ENCODE measurements around the gene SHD.
"Not testable (repeated sequence)": the region's sequence is repeated elsewhere in the genome, so short reads cannot be mapped to it uniquely, and the experiment has no call there.

SHD gene, protein sequence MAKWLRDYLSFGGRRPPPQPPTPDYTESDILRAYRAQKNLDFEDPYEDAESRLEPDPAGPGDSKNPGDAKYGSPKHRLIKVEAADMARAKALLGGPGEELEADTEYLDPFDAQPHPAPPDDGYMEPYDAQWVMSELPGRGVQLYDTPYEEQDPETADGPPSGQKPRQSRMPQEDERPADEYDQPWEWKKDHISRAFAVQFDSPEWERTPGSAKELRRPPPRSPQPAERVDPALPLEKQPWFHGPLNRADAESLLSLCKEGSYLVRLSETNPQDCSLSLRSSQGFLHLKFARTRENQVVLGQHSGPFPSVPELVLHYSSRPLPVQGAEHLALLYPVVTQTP

DNA sequence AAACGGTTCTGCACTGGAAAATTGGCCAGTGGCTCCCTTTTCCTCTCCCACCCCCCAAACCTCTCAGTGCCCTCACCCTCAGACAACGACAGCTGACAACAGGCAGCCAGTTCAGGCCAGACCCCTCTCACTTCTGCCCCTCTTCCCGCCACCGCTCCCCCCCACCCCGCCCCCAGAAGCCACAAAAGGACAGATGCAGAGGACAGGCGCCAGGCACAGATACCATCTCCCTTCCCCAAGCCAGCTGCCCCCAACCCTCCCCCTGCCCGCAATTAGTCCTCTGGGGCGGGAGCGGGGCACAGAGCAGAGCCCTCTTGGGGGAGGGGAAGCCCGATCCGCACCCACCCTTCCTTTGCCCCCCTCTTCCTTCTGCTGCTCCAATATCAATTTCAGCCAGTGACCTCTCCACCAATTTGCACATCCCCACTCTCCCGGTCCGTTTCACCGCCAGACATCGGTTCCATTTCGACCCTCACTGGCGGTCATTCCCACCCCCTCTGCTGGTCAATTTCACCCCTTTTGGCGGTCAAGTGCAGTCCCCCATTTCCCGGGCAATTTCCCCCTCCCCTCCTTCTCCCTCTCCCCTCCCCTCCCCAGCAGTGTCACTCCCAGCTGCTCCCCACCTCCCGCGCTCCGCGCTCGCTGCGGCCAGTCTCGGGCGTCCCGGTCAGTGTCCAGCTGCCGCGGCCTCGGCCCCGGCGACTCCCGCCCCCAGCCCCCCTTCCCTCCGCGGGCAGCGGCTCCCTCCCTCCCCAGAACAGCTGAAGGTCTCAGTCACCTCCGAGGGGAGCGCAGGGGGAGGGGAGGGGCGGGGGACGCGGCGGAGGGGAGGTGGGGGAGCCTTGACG is at the start of gene SHD:
Gene SHD (plus strand): TSS at position 848 of the 848 bp plus-strand sequence. CDS start 798 bp downstream, outside the sequence.
- DNase-seq: no peak

DNA sequence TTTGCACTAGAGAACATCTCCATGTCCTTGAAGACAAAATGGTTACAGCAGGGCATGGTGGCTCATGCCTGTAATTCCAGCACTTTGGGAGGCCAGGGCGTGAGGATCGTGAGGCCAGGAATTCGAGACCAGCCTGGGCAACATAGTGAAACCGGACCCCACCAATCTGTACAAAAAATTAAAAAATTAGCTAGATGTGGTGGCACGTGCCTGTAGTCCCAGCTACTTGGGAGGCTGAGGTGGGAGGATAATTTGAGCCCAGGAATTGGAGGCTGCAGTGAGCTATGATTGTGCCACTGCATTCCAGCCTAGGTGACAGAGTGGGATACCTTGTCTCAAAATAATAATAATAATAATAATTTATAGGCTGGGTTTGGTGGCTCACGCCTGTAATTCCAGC is 48.8 kb upstream of the SHD start:
- not testable (repeated sequence) for DNase-seq

DNA sequence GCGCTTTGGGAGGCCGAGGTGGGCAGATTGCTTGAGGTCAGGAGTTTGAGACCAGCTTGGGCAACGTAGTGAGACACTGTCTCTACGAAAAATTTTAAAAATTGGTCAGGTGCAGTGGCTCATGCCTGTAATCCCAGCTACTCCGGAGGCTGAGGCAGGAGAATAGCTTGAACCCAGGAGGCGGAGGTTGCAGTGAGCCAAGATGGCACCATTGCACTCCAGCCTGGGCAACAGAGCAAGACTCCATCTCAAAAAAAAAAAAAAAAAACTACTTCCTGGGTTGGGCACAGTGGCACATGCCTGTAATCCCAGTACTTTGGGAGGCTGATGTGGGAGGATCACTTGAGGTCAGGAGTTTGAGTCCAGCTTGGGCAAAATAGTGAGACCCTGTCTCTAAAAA is 47.5 kb upstream of the SHD start:
- not testable (repeated sequence) for DNase-seq

DNA sequence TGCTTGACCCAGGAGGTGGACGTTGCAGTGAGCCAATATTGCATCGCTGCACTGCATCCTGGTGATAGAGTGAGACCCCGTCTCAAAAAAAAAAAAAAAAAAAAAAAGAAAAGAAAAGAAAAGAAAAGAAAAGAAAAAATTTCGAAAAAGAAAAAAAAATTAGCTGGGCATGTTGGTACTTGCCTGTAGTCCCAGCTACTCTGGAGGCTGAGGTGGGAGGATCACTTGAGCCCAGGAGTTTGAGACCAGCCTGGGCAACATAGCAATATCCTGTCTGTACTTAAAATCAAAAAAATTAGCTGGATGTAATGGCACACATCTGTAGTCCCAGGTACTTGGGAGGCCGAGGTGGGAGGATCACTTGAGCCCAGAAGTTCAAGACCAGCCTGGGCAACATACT is 46.9 kb upstream of the SHD start:
- DNase-seq: not testable (repeated sequence)

DNA sequence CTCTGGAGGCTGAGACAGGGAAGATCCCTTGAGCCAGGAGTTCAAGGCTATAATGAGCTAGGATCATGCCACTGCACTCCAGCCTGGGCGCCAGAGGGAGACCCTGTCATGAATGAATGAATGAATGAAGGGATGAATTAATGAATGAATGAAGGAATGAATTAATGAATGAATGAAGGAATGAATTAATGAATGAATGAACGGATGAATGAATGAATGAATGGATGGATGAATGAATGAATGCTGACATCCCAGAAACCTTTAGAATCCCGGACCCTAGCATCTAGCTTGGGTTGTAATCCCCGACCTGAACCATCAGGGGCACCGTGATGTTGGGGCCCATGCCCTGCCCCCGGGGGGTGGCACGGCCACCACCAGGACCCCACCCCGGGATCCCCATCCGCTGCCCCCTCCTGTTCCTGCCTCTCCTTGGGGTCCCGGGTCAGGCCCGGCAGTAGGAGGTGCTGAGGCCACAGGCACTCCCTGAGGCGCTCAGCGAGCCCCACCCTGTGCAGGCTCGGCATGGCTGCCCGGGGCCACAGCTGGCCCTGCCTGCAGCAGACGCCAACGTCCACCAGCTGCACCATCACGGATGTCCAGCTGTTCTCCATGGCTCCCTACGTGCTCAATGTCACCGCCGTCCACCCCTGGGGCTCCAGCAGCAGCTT is 46.3 kb upstream of the SHD start:
- no peak for DNase-seq

DNA sequence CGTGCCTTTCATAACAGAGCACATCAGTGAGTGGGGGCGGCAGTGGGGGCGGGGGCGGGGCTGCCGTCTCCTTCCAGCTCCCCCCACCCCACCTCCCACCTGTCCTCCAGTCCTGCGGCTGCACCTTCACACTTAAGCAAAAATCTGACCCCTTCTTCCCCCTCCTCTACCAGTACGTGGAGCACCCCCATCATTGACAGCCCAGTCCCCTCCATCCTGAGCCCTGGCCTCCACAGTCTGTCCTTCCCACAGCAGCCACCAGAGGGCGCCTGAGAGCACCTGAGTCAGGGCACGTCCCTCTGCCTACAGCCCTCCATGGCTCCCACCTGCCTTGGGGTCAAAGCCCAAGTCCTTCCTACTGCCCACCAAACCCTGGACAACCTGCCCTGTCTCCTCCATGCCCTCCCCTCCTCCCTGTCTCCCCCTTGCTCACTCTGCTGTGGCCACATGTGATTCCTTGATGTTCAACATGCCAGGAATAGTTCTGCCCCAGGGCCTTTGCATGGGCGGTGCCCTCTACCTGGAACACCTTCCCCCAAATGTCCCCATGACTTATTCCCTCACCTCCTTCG is 45.7 kb upstream of the SHD start:
- peak; percentile 29 to 85 for DNase-seq

DNA sequence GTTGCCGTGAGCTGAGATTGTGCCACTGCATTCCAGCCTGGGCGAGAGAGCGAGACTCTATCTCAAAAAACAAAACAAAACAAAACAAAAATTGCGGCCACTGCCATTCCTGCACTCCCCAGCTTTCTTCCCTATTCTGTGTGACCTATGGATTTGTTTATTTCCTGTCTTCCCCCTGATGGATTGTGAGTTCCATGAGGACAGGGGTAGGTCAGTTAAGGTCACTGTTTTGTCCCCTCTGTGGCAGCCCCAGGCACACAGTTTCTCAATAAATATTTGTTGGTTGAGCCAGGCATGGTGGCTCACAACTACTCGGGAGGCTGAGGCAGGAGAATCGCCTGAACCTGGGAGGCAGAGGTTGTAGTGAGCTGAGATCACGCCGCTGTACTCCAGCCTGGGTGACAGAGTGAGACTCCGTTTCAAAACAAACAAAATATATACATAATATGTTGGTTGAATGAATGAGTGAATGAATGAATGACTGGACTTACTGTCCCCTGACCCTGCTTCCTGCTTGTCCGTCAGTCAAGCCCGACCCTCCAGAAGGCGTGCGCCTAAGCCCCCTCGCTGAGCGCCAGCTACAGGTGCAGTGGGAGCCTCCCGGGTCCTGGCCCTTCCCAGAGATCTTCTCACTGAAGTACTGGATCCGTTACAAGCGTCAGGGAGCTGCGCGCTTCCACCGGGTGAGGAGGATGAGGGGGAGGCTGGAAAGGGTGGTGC is 44.8 kb upstream of the SHD start:
- DNase-seq: no peak

DNA sequence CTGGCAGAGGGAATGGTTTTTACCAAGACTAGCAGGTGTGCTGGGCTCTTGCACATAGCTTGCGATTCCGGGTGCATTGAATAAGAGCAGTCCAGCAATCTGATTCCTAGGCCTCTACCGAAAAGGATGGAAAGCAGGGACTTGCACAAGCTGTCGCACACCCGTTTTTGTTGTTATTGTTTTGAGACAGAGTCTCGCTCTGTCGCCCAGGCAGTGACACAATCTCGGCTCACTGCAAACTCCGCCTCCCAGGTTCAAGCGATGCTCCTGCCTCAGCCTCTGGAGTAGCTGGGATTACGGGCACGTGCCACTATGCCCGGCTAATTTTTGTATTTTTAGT is 44.2 kb upstream of the SHD start:
- no peak for DNase-seq

DNA sequence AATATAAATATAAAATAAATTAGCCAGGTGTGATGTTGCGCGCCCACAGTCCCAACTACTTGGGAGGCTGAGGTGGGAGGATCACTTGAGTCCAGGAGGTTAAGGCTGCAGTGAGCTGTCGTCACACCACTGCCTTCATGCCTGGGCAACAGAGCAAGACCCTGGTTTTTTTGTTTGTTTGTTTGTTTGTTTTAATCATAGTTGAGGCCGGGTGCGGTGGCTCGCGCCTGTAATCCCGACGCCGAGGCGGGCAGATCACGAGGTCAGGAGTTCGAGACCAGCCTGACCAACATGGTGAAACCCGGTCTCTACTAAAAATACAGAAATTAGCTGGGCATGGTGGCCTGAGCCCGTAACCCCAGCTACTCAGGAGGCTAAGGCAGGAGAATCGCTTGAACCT is 41.6 kb upstream of the SHD start:
- not testable (repeated sequence) for DNase-seq

DNA sequence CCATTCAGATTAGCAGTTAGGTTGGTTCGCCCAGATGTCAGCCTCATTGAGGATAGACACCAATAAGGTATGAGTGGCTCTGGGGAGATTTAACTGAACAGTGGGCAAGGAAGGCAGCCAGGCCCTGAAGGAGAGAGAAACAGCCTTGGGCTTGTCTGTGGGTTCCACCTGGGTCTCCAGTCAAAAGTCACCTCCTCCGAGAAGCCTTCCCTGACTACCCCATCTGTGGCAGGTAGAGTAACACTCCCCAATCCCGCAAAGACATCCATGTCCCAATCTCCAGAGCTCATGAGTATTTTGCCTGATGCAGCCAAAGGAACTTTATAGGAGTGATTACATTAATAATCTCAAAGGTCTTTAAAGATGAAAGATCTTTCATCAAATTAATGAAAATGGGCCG is 40.2 kb upstream of the SHD start:
- no peak for DNase-seq

DNA sequence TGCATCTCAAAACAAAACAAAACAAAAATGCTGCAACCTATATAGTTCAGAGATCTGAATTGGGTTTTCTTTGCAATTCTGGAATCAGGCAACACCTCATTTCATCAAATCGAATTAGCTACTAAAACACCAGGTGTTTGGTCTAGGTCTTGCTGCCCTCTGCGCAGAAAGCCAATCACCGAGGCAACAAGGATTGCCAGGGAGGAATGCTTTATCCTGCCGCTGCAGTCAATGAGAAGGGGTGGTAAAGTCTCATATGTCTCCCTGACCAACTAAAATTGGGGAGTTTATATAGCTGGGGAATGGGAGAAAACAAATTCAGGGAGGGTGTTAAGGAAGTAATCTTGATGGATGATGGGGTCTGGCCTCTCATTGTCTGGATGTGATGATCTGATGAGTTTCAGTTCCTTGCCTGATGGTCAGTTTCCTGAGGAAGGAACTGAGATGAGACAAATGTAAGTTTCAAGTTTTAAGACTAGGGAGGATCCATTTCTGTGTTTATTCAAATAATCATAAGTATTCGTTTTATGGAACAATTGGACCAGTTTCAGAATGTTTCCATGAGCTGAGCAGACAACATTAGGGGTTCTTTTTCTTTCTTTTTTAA is 37.1 kb upstream of the SHD start:
- no peak for DNase-seq

DNA sequence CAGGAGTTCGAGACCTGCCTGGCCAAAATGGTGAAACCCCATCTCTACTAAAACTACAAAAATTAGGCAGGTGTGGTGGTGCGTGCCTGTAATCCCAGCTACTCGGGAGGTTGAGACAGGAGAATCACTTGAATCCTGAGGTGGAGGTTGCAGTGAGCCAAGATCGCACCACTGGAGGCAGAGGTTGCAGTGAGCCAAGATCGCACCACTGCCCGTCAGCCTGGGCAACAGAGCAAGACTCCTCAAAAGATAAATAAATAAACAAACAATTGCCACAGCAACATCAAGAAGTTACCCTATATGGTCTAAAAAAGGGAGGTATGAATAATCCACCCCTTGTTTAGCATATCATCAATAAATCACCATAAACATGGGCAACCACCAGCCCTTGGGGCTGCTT is 33.1 kb upstream of the SHD start:
- DNase-seq: not testable (repeated sequence)

DNA sequence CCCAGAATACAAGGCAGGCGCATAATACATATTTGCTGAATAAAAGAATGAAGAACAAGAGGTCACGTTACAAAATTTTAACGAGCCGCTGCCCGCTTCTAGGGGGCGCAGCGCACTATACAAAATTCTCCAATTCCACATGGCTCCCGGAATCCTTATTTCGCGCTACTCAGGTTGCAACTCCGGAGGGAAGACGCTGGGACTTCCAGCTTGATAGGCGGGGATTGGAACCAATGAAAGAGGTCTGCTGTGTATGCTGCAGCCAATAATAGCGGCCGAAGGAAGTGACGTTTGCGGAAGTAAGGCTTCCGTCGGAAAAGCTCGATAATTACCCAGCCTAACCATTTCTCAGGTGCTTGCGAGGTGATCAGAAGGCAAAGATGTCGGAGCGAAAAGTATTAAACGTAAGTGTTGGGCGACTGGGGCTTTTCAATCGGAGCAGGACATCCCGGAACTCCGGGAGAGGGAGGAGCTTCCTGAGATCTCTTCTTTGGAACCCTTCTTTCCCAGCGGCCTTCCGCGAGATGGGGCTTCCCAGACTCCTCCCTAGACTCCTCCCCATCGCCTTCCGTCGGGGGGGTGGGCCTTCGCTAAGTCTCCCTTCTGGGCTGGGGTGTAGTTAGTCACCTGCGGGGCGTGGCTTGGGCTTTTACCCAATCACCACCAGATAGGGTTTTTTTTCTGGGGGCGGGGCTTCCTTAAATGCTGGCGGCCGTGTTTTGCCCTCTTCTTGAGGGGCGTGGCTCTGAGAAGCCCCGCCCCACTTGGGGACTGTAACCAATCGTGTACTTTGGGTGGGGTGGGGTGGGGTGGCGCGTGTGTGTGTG is 32.1 kb upstream of the SHD start, which contains the start of gene YJU2:
Gene YJU2 (plus strand): TSS at position 314 of the 827 bp plus-strand sequence. CDS start 67 bp downstream, at position 381.
- DNase-seq: peak; percentile 99 to 100

DNA sequence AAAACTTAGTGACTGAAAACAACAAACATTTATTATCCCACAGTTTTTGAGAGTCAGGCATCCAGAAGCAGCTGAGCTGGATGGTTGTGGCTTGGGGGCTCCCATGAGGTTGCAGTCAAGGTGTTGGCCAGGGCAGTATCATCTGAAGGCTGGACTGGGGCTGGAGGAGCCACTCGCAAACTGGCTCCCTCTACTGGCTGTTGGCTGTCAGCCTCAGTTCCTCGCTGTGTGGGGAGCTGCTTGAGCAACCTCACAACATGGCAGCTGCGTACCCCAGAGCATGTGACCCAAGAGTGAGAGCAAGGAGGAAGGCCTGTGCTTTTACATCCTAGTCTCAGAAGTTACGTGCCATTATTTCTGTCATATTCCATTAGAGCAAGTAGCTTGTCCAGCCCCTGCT is 22.5 kb upstream of the SHD start:
- DNase-seq: no peak

DNA sequence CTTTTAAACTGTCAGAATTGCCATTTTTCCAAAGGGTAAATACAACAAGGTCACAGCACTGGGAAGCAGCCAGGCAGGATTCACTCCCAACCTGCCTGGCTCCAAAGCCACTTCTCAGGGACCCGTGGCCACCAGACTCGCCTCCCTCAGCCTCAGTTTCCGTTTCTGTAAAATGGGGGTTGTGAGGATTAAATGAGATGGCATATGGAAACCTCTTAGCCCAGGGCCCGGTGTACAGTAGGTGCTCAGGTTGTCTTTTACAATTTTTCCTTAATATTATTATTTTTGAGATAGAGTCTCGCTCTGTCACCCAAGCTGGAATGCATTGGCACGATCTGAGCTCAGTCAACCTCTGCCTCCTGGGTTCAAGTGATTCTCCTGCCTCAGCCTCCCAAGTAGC is 22.0 kb upstream of the SHD start:
- no peak for DNase-seq

DNA sequence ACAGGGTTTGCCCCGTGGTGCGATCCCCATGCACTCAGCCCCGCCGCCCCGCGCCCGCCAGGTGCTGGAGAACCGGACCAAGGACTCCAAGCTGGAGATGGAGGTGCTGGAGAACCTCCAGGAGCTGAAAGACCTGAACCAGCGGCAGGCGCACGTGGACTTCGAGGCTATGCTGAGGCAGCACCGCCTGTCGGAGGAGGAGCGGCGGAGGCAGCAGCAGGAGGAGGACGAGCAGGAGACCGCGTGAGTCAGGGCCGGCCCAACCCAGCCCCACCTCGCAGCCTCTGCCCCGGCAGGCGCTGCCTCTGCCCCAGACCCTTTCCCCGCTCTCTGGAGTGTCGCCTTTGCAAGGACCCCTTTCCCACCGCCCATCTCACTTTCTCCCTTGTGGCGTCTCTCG is 20.9 kb upstream of the SHD start:
- no peak for DNase-seq

DNA sequence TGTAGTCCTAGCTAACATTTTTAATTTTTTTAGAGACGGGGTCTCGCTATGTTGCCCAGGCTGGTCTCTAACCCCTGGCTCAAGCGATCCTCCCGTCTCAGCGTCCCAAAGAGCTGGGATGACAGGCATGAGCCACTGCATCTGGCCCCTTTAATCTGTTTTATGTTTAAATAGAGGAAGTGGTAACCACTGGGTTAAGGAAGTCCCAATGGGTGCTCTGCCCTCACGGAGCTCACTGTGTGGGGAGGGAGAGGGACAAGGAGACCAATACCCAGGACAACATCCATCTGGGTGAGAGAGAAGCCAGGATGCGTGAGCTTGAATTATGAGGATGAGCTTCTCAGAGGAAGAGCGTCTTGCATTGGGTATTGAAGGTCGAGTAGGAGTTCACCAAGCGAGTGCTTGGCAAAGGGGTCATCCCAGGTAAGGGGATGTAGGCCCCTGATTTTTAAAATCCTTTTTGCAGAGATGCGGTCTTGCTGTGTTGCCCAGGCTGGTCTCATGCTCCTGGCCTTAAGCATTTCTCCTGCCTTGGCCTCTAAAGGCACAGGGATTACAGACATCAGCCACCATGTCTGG is 18.4 kb upstream of the SHD start:
- peak; percentile 22 to 26 for DNase-seq

DNA sequence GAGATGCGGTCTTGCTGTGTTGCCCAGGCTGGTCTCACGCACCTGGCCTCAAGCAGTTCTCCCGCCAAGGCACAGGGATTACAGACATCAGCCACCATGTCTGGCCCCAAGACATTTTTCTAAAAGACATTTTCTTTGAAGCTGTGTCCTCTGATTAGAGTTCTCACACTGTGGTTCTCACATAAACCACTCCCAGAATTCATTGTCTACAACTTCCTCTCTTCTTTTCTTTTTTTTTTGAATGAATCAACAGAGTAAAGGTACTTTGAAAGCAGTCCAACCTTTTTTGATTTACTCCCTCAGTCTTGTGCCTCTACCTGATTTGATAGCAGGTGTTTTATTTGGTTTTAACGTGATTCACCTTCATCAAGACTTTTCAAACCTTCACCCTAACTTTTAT is 14.3 kb upstream of the SHD start:
- no peak for DNase-seq

DNA sequence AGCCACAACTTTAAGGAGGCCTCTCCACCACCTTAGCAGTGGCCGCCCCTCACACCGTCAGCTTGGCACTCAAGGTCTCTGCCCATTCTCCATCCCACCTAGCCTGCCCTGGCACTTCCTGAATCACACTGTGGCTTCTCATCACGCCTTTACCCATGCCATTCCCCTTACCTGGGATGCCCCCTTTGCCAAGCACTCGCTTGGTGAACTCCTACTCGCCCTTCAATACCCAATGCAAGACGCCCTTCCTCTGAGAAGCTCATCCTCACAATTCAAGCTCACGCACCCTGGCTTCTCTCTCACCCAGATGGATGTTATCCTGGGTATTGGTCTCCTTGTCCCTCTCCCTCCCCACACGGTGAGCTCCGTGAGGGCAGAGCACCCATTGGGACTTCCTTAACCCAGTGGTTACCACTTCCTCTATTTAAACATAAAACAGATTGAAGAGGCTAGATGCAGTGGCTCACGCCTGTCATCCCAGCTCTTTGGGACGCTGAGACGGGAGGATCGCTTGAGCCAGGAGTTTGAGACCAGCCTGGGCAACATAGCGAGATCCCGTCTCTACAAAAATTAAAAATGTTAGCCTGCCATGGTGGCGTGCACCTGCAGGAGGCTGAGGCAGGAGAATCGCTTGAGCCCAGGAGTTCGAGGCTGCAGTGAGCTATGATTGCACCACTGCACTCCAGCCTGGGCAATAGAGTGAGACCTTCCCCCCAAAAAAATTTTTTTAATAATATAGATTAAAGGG is 12.6 kb upstream of the SHD start:
- no peak for DNase-seq

Data from inflammatory macrophage treated with lipopolysaccharide for 1 hour (primary cell).